Measurements from ENCODE around the gene FAM43A. TPM values are rescaled to one million over a fixed set of nuclear protein-coding genes. Genes with fewer than 3 reads are reported as not detected.

Gene FAM43A
- total RNA-seq, 2 experiments from 2014 or later: 7.5 to 21.6 TPM

GRCh38 chr3:194720048-194720447 is 34.4 kb downstream of the FAM43A start:
- ChIA-PET CTCF (ENCODE audit: unreplicated experiment) (no interaction called here), POLR2A (no interaction called here)
- BruUV-seq (replicated peaks): no TSS peak
- Histone ChIP-seq H2AFZ (ENCODE audit: low read length) (no peak overlapping the region), H3K4me2 (ENCODE audit: low read length) (no peak overlapping the region), H3K79me2 (ENCODE audit: insufficient read depth, low read depth, low read length) (no peaks in the 10 kb centered on the region), H3K9me2 (ENCODE audit: insufficient read depth, low read length) (no peaks in the 10 kb centered on the region), H3K9me3 (ENCODE audit: low read length) (no peaks in the 10 kb centered on the region), H3K4me1 (ENCODE audit: insufficient read depth, low read length, poor library complexity, severe bottlenecking) (no peaks in the 10 kb centered on the region), H3K4me3 (ENCODE audit: low read depth, low read length, poor library complexity, severe bottlenecking) (no peak overlapping the region), H3K27ac (ENCODE audit: low read depth, low read length, poor library complexity, severe bottlenecking) (no peak overlapping the region), H3K36me3 (ENCODE audit: insufficient read depth, low read length) (no peaks in the 10 kb centered on the region), H4K20me1 (ENCODE audit: insufficient read depth, low read length) (no peaks in the 10 kb centered on the region)
- no peak for TF ChIP-seq EZH2phosphoT487 (IDR thresholded peaks at IDR 0.05; ENCODE audit: borderline replicate concordance, low read depth, low read length)
- TF ChIP-seq CTCF (conservative IDR thresholded peaks at IDR 0.05; ENCODE audit: low read length): no peak
- intact Hi-C loops (cut with micrococcal nuclease; ENCODE audit: unreplicated experiment): no loop called here
- DNase-seq (ENCODE audit: low spot score): no peak

- no peaks in the 10 kb centered on the region for H3K9me3 ChIP-seq (ENCODE audit: low read length)
- no peak for TF ChIP-seq CTCF (conservative IDR thresholded peaks at IDR 0.05; ENCODE audit: low read length)
- TF ChIP-seq EZH2phosphoT487 (IDR thresholded peaks at IDR 0.05; ENCODE audit: borderline replicate concordance, low read depth, low read length): no peak
- H3K4me1 ChIP-seq (ENCODE audit: insufficient read depth, low read length, poor library complexity, severe bottlenecking): peaks cover 4% of the 10 kb centered on the region
- H3K27ac ChIP-seq (ENCODE audit: low read depth, low read length, poor library complexity, severe bottlenecking): no peak overlapping the region
- no peaks in the 10 kb centered on the region for H3K36me3 ChIP-seq (ENCODE audit: insufficient read depth, low read length)
- no peak overlapping the region for H2AFZ ChIP-seq (ENCODE audit: low read length)
- no peak overlapping the region for H3K4me2 ChIP-seq (ENCODE audit: low read length)
- no peaks in the 10 kb centered on the region for H3K9me2 ChIP-seq (ENCODE audit: insufficient read depth, low read length)
- intact Hi-C loops (cut with micrococcal nuclease; ENCODE audit: unreplicated experiment): no loop called here
- ChIA-PET CTCF (ENCODE audit: unreplicated experiment) (no interaction called here), POLR2A (no interaction called here)
- BruUV-seq (replicated peaks): no TSS peak
- no peaks in the 10 kb centered on the region for H3K79me2 ChIP-seq (ENCODE audit: insufficient read depth, low read depth, low read length)
- no peaks in the 10 kb centered on the region for H4K20me1 ChIP-seq (ENCODE audit: insufficient read depth, low read length)
- DNase-seq (ENCODE audit: low spot score): no peak
- no peak overlapping the region for H3K4me3 ChIP-seq (ENCODE audit: low read depth, low read length, poor library complexity, severe bottlenecking)
Measured at GRCh38 chr3:194723846-194724618, 38.3 kb downstream of the FAM43A start.

- Histone ChIP-seq H3K9me2 (ENCODE audit: insufficient read depth, low read length) (no peaks in the 10 kb centered on the region), H3K36me3 (ENCODE audit: insufficient read depth, low read length) (no peaks in the 10 kb centered on the region), H3K27ac (ENCODE audit: low read depth, low read length, poor library complexity, severe bottlenecking) (no peak overlapping the region), H2AFZ (ENCODE audit: low read length) (no peak overlapping the region), H3K4me2 (ENCODE audit: low read length) (no peak overlapping the region), H3K79me2 (ENCODE audit: insufficient read depth, low read depth, low read length) (no peaks in the 10 kb centered on the region), H3K4me1 (ENCODE audit: insufficient read depth, low read length, poor library complexity, severe bottlenecking) (peaks cover 13% of the 10 kb centered on the region), H3K9me3 (ENCODE audit: low read length) (no peaks in the 10 kb centered on the region), H4K20me1 (ENCODE audit: insufficient read depth, low read length) (no peaks in the 10 kb centered on the region), H3K4me3 (ENCODE audit: low read depth, low read length, poor library complexity, severe bottlenecking) (no peak overlapping the region)
- ChIA-PET CTCF (ENCODE audit: unreplicated experiment) (interaction anchor here (1.1 kb wide), 1 partner anchor 36 kb away, joined by 3 read pairs; no protein-coding TSS in a partner anchor), POLR2A (no interaction called here)
- TF ChIP-seq EZH2phosphoT487 (IDR thresholded peaks at IDR 0.05; ENCODE audit: borderline replicate concordance, low read depth, low read length): no peak
- no peak for TF ChIP-seq CTCF (conservative IDR thresholded peaks at IDR 0.05; ENCODE audit: low read length)
- no peak for DNase-seq (ENCODE audit: low spot score)
- intact Hi-C loops (cut with micrococcal nuclease; ENCODE audit: unreplicated experiment): no loop called here
- no TSS peak for BruUV-seq (replicated peaks)
Measured at GRCh38 chr3:194725346-194725745, 39.7 kb downstream of the FAM43A start.

Data from OCI-LY7 (cell line).